ENCODE data around the gene FCN1. TPM values are rescaled to one million over a fixed set of nuclear protein-coding genes. Genes with fewer than 3 reads are reported as not detected.

FCN1 gene
- total RNA-seq, 2 donors from 2014 or later, result 5.7 to 12.0 TPM

GRCh38 chr9:134896834-134897583 lies 20.7 kb downstream of the FCN1 start:
- intact Hi-C loops (cut with DNase I), result no loop called here
- ATAC-seq (no peak), DNase-seq (no peak)

GRCh38 chr9:134895908-134896833 lies 21.5 kb downstream of the FCN1 start:
- ATAC-seq, result peak; percentile 71 to 84
- DNase-seq, result peak; percentile 66
- intact Hi-C loops (cut with DNase I), result no loop called here

- DNase-seq, result no peak
- ATAC-seq, result no peak
- intact Hi-C loops (cut with DNase I), result no loop called here
These were observed 22.2 kb downstream of the FCN1 start for GRCh38 chr9:134895567-134895907.

GRCh38 chr9:134895097-134895496 lies 22.6 kb downstream of the FCN1 start:
- ATAC-seq (peak in 1 of 2 donors; percentile 20), DNase-seq (no peak)
- intact Hi-C loops (cut with DNase I), result no loop called here

- no peak for ATAC-seq
- DNase-seq, result no peak
- intact Hi-C loops (cut with DNase I), result no loop called here
These were observed 23.4 kb downstream of the FCN1 start for GRCh38 chr9:134894136-134894860.

- ATAC-seq (no peak), DNase-seq (no peak)
- intact Hi-C loops (cut with DNase I), result no loop called here
These were observed 24.8 kb downstream of the FCN1 start for GRCh38 chr9:134892820-134893420.

- ATAC-seq (no peak), DNase-seq (no peak)
- intact Hi-C loops (cut with DNase I), result no loop called here
These were observed 25.5 kb downstream of the FCN1 start for GRCh38 chr9:134892221-134892620.

GRCh38 chr9:134891713-134892112 lies 26.0 kb downstream of the FCN1 start:
- no peak for DNase-seq
- intact Hi-C loops (cut with DNase I), result no loop called here
- no peak for ATAC-seq

- no peak for ATAC-seq
- intact Hi-C loops (cut with DNase I), result no loop called here
- no peak for DNase-seq
These were observed 26.7 kb downstream of the FCN1 start for GRCh38 chr9:134891053-134891452.

GRCh38 chr9:134890155-134890495 lies 27.6 kb downstream of the FCN1 start:
- intact Hi-C loops (cut with DNase I), result no loop called here
- ATAC-seq, result no peak
- DNase-seq, result no peak

- DNase-seq (no peak), ATAC-seq (no peak)
- intact Hi-C loops (cut with DNase I), result no loop called here
These were observed 28.1 kb downstream of the FCN1 start for GRCh38 chr9:134889386-134890154.

GRCh38 chr9:134888603-134889190 lies 29.0 kb downstream of the FCN1 start:
- intact Hi-C loops (cut with DNase I), result no loop called here
- ATAC-seq (no peak), DNase-seq (no peak)

- no peak for DNase-seq
- intact Hi-C loops (cut with DNase I), result no loop called here
- ATAC-seq, result no peak
These were observed 29.8 kb downstream of the FCN1 start for GRCh38 chr9:134887686-134888602.

- no peak for ATAC-seq
- intact Hi-C loops (cut with DNase I), result no loop called here
- no peak for DNase-seq
These were observed 30.5 kb downstream of the FCN1 start for GRCh38 chr9:134887219-134887618.

- ATAC-seq (no peak), DNase-seq (no peak)
- intact Hi-C loops (cut with DNase I), result no loop called here
These were observed 31.2 kb downstream of the FCN1 start for GRCh38 chr9:134886413-134886913.

- intact Hi-C loops (cut with DNase I), result no loop called here
- no peak for DNase-seq
- no peak for ATAC-seq
These were observed 31.9 kb downstream of the FCN1 start for GRCh38 chr9:134885679-134886412.
